Measurements from ENCODE around the gene PLCH1.

DNA sequence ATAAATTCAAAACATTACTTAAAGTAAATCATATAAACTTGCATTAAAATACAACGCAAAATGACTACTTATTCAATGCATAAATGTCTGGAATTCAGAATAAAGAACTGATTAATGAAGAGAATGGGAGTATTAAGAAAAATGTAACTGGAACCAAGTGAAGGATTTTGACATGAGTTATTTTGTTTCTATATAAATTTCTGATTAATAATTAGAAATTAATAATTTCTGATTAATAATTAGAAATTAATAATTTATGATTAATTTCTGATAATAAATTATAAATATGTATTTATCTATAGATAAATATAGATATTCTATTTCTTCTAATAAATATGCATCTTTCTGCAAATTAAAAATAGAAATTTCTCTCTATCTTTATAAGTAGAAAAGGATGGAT lies 291.4 kb downstream of the PLCH1 start:
- TF ChIP-seq POLR2A (IDR thresholded peaks at IDR 0.05; ENCODE audit: low read depth, low read length) (no peak), POLR2AphosphoS5 (IDR thresholded peaks at IDR 0.05; ENCODE audit: low read depth, low read length) (no peak), TAF1 (IDR thresholded peaks at IDR 0.05; ENCODE audit: low read depth, low read length) (no peak), SPI1 (IDR thresholded peaks at IDR 0.05; ENCODE audit: low read depth, low read length) (no peak), POU2F2 (IDR thresholded peaks at IDR 0.05; ENCODE audit: low read depth, low read length) (no peak), PAX5 (IDR thresholded peaks at IDR 0.05; ENCODE audit: insufficient read depth, low read length, severe bottlenecking) (no peak)

Measured in GM12891 (cell line).